RWPE2 (cell line): Measurements from ENCODE around the gene KRTAP10-7.

Source experiments
- ATAC-seq: fragments of 200-7000 bp; cut with Tn5 transposase; 3 replicates; pipeline ENCODE4 v1.9.1; 2021; ENCODE audit warnings: low read depth
- DNase-seq: peaks from one replicate; pipeline ENCODE4 v3.0.0-alpha.2; 2020; ENCODE audit warnings: low spot score
- H3K27ac ChIP-seq: fragments of 450-650 bp; 2 replicates; pipeline ENCODE4 v1.5.1; 2017; ENCODE audit warnings: mild to moderate bottlenecking; ENCODE audit not compliant: poor library complexity, severe bottlenecking
- H3K27me3 ChIP-seq: fragments of 250-450 bp; sonication (Bioruptor Pico); 2 replicates; pipeline ENCODE4 v1.5.1; 2021; ENCODE audit warnings: mild to moderate bottlenecking, moderate library complexity; ENCODE audit not compliant: insufficient read depth, poor library complexity, severe bottlenecking
- H3K36me3 ChIP-seq: fragments of 250-450 bp; sonication (Bioruptor Pico); 2 replicates; pipeline ENCODE4 v1.5.1; 2020; ENCODE audit warnings: low read depth, mild to moderate bottlenecking, moderate library complexity
- H3K4me1 ChIP-seq: fragments of 250-450 bp; sonication (Bioruptor Pico); 2 replicates; pipeline ENCODE4 v1.5.1; 2021; ENCODE audit warnings: mild to moderate bottlenecking, moderate library complexity; ENCODE audit not compliant: insufficient read depth, poor library complexity, severe bottlenecking
- H3K4me3 ChIP-seq: fragments of 250-450 bp; sonication (Bioruptor Pico); 2 replicates; pipeline ENCODE4 v1.5.1; 2021; ENCODE audit warnings: mild to moderate bottlenecking, moderate library complexity; ENCODE audit not compliant: severe bottlenecking
- H3K9me3 ChIP-seq: fragments of 250-450 bp; sonication (Bioruptor Pico); 2 replicates; pipeline ENCODE4 v1.5.1; 2021; ENCODE audit warnings: mild to moderate bottlenecking, moderate library complexity; ENCODE audit not compliant: severe bottlenecking
- CTCF ChIP-seq: fragments of 450-650 bp; IDR thresholded peaks from one replicate; pipeline ENCODE4 v1.5.1; 2017; ENCODE audit warnings: mild to moderate bottlenecking, moderate library complexity; ENCODE audit not compliant: poor library complexity, severe bottlenecking

The KRTAP10-7 gene

GRCh38 chr21:44614161-44614631 is 13.8 kb downstream of the KRTAP10-7 start:
- H3K4me3 ChIP-seq = no peak overlapping the region
- H3K4me1 ChIP-seq = no peaks in the 10 kb centered on the region
- TF ChIP-seq CTCF = no peak
- H3K9me3 ChIP-seq = no peaks in the 10 kb centered on the region
- no peak overlapping the region for H3K27ac ChIP-seq
- H3K27me3 ChIP-seq = peaks cover 21% of the 10 kb centered on the region
- DNase-seq (peak; percentile 23), ATAC-seq (no peak)
- H3K36me3 ChIP-seq = no peaks in the 10 kb centered on the region

GRCh38 chr21:44614961-44615391 is 14.6 kb downstream of the KRTAP10-7 start:
- Histone ChIP-seq H3K4me1 (no peaks in the 10 kb centered on the region), H3K27ac (no peak overlapping the region), H3K9me3 (no peaks in the 10 kb centered on the region), H3K4me3 (no peak overlapping the region), H3K27me3 (peaks cover 21% of the 10 kb centered on the region), H3K36me3 (no peaks in the 10 kb centered on the region)
- no peak for TF ChIP-seq CTCF
- DNase-seq (no peak), ATAC-seq (no peak)

- Histone ChIP-seq H3K4me3 (no peak overlapping the region), H3K27ac (no peak overlapping the region), H3K36me3 (no peaks in the 10 kb centered on the region), H3K4me1 (no peaks in the 10 kb centered on the region), H3K9me3 (no peaks in the 10 kb centered on the region), H3K27me3 (peaks cover 21% of the 10 kb centered on the region)
- DNase-seq (no peak), ATAC-seq (no peak)
- no peak for TF ChIP-seq CTCF
Observed at GRCh38 chr21:44615466-44615865, 15.1 kb downstream of the KRTAP10-7 start.

- Histone ChIP-seq H3K27ac (no peak overlapping the region), H3K36me3 (no peaks in the 10 kb centered on the region), H3K9me3 (no peaks in the 10 kb centered on the region), H3K4me3 (no peak overlapping the region), H3K4me1 (no peaks in the 10 kb centered on the region), H3K27me3 (peaks cover 21% of the 10 kb centered on the region)
- ATAC-seq = no peak
- no peak for TF ChIP-seq CTCF
- DNase-seq = no peak
Observed at GRCh38 chr21:44615911-44616590, 15.7 kb downstream of the KRTAP10-7 start.

- no peaks in the 10 kb centered on the region for H3K4me1 ChIP-seq
- no peak overlapping the region for H3K4me3 ChIP-seq
- no peak overlapping the region for H3K27ac ChIP-seq
- TF ChIP-seq CTCF = no peak
- no peaks in the 10 kb centered on the region for H3K36me3 ChIP-seq
- no peaks in the 10 kb centered on the region for H3K9me3 ChIP-seq
- DNase-seq (no peak), ATAC-seq (peak; percentile 44; the same call in 1 of the 3 replicates)
- peaks cover 21% of the 10 kb centered on the region for H3K27me3 ChIP-seq
Observed at GRCh38 chr21:44616591-44616926, 16.2 kb downstream of the KRTAP10-7 start.
